ENCODE results near the gene SPATS2.

DNA sequence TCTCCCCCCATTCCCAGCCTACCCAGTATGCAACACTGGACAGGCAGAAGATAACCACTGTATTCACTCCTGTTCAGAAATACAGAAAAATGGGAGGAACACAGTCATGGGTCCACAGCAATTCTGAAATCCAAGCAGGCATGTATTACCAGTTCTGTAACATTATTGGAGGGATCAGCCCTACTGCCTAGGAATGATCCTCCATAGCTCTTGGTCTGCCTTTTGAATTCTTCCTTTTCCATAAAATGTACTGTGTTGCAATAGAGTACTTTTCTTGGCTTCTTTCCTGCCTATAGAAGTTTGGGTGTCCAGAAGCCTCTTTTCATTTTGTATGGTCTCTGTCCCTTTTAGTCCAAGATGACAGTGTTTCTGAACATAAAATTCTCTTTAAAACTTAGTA lies 46.5 kb downstream of the SPATS2 start:
- TF ChIP-seq YY1 (IDR thresholded peaks at IDR 0.05; ENCODE audit: low read depth) (no peak), RAD21 (IDR thresholded peaks at IDR 0.05; ENCODE audit: low read depth) (no peak), CREB1 (IDR thresholded peaks at IDR 0.05; ENCODE audit: low read depth) (no peak)
- TF ChIP-seq, protein P1, sequence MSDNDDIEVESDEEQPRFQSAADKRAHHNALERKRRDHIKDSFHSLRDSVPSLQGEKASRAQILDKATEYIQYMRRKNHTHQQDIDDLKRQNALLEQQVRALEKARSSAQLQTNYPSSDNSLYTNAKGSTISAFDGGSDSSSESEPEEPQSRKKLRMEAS (IDR thresholded peaks at IDR 0.05) = no peak

Data from Ishikawa (cell line).